ENCODE measurements around the gene CTU2.

GRCh38 chr16:88672776-88673175 lies 33.5 kb upstream of the CTU2 start:
- no peak for TF ChIP-seq CTCF (IDR thresholded peaks at IDR 0.05 in 8 of 11, conservative IDR thresholded peaks at IDR 0.05 in 3 of 11)
- TF ChIP-seq POLR2AphosphoS5 (IDR thresholded peaks at IDR 0.05), result no peak

Data from spleen (tissue), 7 donors.